ENCODE measurements around the gene CPEB4.

CPEB4 gene

GRCh38 chr5:173866858-173867679 lies 21.1 kb upstream of the CPEB4 start:
- Histone ChIP-seq H3K36me3 (ENCODE audit: insufficient read depth, low read length) (no peaks in the 10 kb centered on the region), H3K9me3 (ENCODE audit: control insufficient read depth, insufficient read depth, low read length) (no peaks in the 10 kb centered on the region; the same call in 1 of the 2 replicates), H3K9ac (ENCODE audit: low read depth, low read length) (no peak overlapping the region), H3K4me1 (ENCODE audit: insufficient read depth, low read length) (peaks cover 7% of the 10 kb centered on the region; the same call in 1 of the 2 replicates)

DNA sequence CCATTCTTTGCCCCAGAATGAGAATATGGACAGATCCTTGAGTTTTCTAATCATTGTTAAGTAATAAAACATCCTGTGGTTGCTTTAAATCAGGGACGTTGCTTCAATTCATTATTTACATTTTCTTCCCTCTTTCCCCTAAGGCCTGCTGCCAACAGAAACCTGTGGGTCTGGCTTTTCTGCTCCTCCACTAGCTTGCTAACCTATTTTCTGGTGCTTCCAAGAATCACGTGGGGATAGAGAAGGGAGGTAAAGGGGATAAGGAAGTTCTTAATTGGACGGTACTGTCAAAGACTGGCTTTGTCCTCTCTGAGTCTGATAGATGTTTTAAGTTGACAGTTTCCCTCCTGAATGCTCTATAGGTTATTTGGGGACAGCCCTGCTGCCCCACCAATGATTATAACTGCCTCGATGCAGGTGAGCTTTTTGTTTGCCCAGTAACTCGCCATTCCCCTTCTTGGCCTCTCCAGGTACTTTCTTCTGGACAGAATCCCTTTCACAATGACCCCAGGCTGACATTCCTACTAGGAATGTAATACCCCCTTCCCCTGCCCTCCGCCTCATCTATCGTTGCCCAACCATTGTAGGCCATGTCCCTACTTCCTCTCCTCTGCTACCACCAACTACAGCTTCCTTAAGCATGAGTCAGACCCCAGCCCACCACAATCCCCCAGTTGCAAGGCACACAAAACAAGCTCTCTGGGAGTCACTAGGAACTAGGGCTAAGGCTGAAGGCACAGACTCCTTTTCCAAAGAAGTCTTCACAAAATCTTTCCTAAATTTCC lies 19.9 kb upstream of the CPEB4 start:
- no peaks in the 10 kb centered on the region; the same call in 1 of the 2 replicates for H3K9me3 ChIP-seq (ENCODE audit: control insufficient read depth, insufficient read depth, low read length)
- H3K36me3 ChIP-seq (ENCODE audit: insufficient read depth, low read length), result no peaks in the 10 kb centered on the region
- peaks cover 7% of the 10 kb centered on the region; the same call in 1 of the 2 replicates for H3K4me1 ChIP-seq (ENCODE audit: insufficient read depth, low read length)
- H3K9ac ChIP-seq (ENCODE audit: low read depth, low read length), result no peak overlapping the region

DNA sequence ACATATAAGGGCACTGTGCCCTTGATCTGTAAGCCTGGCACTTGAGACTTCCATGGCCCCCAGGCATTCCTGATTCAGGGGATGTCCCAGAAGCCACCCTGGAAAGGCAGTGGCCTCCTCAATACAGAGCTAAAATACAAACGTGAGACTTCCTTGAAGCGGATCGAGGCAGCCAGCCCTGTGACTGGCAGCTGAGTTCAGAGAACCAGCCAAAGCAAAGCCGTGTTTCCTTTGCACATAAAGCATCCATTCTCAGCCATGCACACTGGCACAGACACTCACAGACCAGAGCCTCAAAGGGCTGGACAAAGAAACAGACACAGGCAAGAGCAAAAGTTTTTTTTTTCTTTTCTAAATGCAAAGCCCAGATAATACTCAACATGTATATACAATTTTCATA lies 18.8 kb upstream of the CPEB4 start:
- no peaks in the 10 kb centered on the region for H3K36me3 ChIP-seq (ENCODE audit: insufficient read depth, low read length)
- H3K4me1 ChIP-seq (ENCODE audit: insufficient read depth, low read length), result peaks cover 1% of the 10 kb centered on the region; the same call in 1 of the 2 replicates
- H3K9ac ChIP-seq (ENCODE audit: low read depth, low read length), result no peak overlapping the region
- no peaks in the 10 kb centered on the region; the same call in 1 of the 2 replicates for H3K9me3 ChIP-seq (ENCODE audit: control insufficient read depth, insufficient read depth, low read length)

DNA sequence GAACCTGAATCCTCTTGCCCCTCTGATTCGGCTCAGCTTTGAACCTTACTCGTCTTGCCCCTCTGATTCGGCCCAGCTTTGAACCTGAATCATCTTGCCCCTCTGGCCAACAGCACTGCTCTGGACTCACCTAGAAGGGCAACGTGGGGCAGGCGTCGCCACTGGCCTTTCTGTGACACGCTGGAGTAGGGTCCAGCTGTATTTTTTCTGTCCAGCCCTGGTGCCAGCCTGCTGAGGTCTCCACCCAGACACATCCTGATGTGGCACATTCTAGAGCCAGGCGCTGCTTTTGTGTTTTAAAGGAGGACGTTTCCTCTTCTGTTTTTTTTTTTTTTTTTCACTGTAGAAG lies 15.2 kb upstream of the CPEB4 start:
- Histone ChIP-seq H3K9me3 (ENCODE audit: control insufficient read depth, insufficient read depth, low read length) (no peaks in the 10 kb centered on the region), H3K9ac (ENCODE audit: low read depth, low read length) (no peak overlapping the region), H3K4me1 (ENCODE audit: insufficient read depth, low read length) (no peaks in the 10 kb centered on the region), H3K36me3 (ENCODE audit: insufficient read depth, low read length) (no peaks in the 10 kb centered on the region)

- Histone ChIP-seq H3K9me3 (ENCODE audit: control insufficient read depth, insufficient read depth, low read length) (no peaks in the 10 kb centered on the region), H3K9ac (ENCODE audit: low read depth, low read length) (no peak overlapping the region), H3K36me3 (ENCODE audit: insufficient read depth, low read length) (no peaks in the 10 kb centered on the region), H3K4me1 (ENCODE audit: insufficient read depth, low read length) (no peaks in the 10 kb centered on the region)
Observed at GRCh38 chr5:173873306-173873922, 14.7 kb upstream of the CPEB4 start.

DNA sequence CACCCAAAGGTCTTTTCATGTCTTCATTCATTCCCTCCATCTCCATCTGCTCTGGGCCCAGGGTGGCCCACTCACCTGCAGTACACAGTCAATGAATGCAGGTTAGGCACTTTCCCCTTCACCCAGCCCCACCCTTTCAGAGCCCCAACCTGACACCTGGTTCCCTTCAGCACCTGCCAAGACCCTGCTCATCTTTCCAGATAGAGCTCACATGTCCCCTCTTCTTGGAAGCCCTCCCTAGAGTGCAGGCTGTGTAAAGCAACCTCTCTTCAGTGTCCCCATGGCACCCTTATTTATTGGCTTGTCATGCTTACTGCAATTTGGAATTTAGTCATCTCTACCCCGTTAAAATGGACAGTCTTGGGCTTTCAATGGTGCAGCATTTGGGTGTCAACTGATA lies 13.0 kb upstream of the CPEB4 start:
- Histone ChIP-seq H3K4me1 (ENCODE audit: insufficient read depth, low read length) (no peaks in the 10 kb centered on the region), H3K36me3 (ENCODE audit: insufficient read depth, low read length) (no peaks in the 10 kb centered on the region), H3K9ac (ENCODE audit: low read depth, low read length) (no peak overlapping the region), H3K9me3 (ENCODE audit: control insufficient read depth, insufficient read depth, low read length) (no peaks in the 10 kb centered on the region)

DNA sequence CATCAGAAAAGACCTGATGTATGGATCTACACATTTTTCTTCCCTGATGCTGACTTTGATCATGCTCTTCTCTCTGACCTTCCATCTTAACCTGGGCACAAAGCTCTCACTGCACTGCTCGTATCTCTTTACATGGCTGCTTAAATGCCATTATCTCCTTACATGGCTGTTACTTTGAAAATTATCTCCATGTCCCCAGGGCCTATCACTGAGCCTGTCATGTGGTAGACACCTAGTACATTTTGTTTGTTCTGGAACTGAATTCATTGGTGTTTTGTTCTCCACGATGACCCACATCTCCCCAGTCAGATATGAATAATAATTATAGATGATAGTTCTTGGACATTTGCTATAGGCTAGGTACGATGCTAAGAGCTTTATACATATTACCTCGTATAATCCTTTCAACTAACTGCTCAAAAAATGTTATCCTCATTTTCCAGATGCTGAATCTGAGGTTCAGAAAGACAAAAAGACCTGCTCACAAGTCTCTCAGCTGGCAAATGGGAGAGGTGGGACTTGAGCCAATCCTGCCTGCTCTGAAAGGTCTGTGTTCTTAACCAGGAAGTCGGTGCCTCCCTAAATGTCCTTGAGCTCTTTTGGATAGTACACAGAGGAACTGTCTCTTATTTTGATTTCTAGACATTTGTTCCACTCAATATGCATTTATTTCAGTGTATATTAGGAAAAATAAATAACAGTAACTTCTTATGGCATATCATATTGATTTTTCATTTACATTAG lies 9.8 kb upstream of the CPEB4 start:
- Histone ChIP-seq H3K9me3 (ENCODE audit: control insufficient read depth, insufficient read depth, low read length) (no peaks in the 10 kb centered on the region), H3K9ac (ENCODE audit: low read depth, low read length) (no peak overlapping the region), H3K36me3 (ENCODE audit: insufficient read depth, low read length) (no peaks in the 10 kb centered on the region), H3K4me1 (ENCODE audit: insufficient read depth, low read length) (no peaks in the 10 kb centered on the region)

DNA sequence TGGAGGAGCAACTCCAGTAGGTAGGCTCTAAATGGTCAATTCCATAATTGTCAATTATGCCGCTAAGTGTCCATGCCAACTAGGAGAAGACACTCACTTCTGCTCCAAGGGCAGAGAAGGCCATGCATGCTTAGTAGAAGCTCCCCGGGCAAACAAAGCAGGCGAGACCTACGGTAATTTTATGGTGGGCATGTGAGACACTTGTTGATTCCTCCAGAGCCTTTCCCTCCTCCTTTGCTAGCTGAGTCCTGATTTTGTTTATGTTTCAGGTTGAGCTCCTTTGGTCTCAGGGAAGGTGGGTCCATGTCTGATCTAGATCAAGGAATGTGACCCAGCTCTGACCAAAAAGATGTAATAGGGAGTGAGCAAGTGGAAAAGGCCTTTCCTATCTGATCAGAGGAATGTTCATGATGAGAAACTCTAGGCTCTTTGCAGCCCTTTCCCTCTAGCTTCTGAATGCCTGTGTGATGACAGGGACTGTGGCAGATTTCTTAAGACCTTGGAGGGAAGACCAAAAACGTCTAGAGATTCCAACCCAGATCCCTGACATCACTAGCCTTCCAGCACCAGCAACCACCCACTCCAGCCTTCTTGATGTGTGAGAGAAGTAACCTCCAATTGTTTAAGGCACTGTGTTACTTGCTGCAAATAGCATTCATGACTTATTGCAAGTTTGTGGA lies 7.7 kb upstream of the CPEB4 start:
- no peaks in the 10 kb centered on the region; the same call in 1 of the 2 replicates for H3K36me3 ChIP-seq (ENCODE audit: insufficient read depth, low read length)
- no peak overlapping the region for H3K9ac ChIP-seq (ENCODE audit: low read depth, low read length)
- H3K9me3 ChIP-seq (ENCODE audit: control insufficient read depth, insufficient read depth, low read length), result no peaks in the 10 kb centered on the region
- peaks cover 3% of the 10 kb centered on the region; the same call in 1 of the 2 replicates for H3K4me1 ChIP-seq (ENCODE audit: insufficient read depth, low read length)

- Histone ChIP-seq H3K36me3 (ENCODE audit: insufficient read depth, low read length) (no peaks in the 10 kb centered on the region; the same call in 1 of the 2 replicates), H3K9ac (ENCODE audit: low read depth, low read length) (no peak overlapping the region), H3K9me3 (ENCODE audit: control insufficient read depth, insufficient read depth, low read length) (no peaks in the 10 kb centered on the region), H3K4me1 (ENCODE audit: insufficient read depth, low read length) (peaks cover 3% of the 10 kb centered on the region; the same call in 1 of the 2 replicates)
Observed at GRCh38 chr5:173881811-173882575, 6.2 kb upstream of the CPEB4 start.

- Histone ChIP-seq H3K4me1 (ENCODE audit: insufficient read depth, low read length) (peaks cover 3% of the 10 kb centered on the region; the same call in 1 of the 2 replicates), H3K9ac (ENCODE audit: low read depth, low read length) (no peak overlapping the region)
Observed at GRCh38 chr5:173882632-173883031, 5.5 kb upstream of the CPEB4 start.

GRCh38 chr5:173883347-173883924 lies 4.7 kb upstream of the CPEB4 start:
- Histone ChIP-seq H3K9ac (ENCODE audit: low read depth, low read length) (no peak overlapping the region), H3K9me3 (ENCODE audit: control insufficient read depth, insufficient read depth, low read length) (no peaks in the 10 kb centered on the region), H3K36me3 (ENCODE audit: insufficient read depth, low read length) (no peaks in the 10 kb centered on the region; the same call in 1 of the 2 replicates), H3K4me1 (ENCODE audit: insufficient read depth, low read length) (peaks cover 3% of the 10 kb centered on the region; the same call in 1 of the 2 replicates)

More at GRCh38 chr5:173882632-173883031, 5.5 kb upstream of the CPEB4 start:
- Histone ChIP-seq H3K36me3 (ENCODE audit: insufficient read depth, low read length) (no peaks in the 10 kb centered on the region; the same call in 1 of the 2 replicates), H3K9me3 (ENCODE audit: control insufficient read depth, insufficient read depth, low read length) (no peaks in the 10 kb centered on the region)

GRCh38 chr5:173884402-173885053 lies 3.6 kb upstream of the CPEB4 start:
- Histone ChIP-seq H3K36me3 (ENCODE audit: insufficient read depth, low read length) (no peaks in the 10 kb centered on the region; the same call in 1 of the 2 replicates), H3K9me3 (ENCODE audit: control insufficient read depth, insufficient read depth, low read length) (no peaks in the 10 kb centered on the region), H3K9ac (ENCODE audit: low read depth, low read length) (no peak overlapping the region), H3K4me1 (ENCODE audit: insufficient read depth, low read length) (peaks cover 5% of the 10 kb centered on the region; the same call in 1 of the 2 replicates)
